Measurements from ENCODE around the gene RDH13.

RDH13 gene

DNA sequence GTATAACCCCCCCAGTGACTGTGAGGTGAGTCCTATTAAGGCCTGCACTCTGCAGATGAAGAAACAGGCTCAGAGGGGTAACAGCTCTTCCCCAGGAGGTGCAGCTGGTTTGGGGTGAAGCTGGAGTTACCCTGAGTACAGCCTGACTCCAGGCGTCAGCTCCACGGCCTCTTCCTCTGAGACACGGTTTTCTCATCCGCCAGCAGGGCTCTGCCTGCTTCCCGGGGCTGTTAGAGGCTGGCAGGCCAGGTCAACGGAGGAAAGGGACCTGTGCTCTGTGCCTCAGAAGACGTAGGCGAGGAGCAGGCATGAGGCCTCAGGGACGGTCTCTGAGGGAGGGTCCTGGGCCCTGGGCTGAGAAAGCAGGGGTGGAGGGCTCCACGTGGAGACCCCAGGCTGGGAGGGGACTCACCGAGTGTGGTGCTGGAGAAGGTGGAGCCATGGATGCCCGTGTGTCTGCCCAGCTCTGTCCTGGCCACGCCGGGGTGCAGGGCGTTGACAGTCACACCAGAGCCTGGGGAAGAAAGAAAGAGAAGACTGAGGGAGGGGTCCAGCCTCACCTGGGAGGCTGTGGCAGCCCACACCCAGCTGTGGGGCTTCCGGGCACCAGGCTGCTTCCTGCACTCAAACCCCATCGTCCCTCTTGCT is 15.8 kb downstream of the RDH13 start (continued):
- TF ChIP-seq ARNTL (CRISPR knock-in tag; IDR thresholded peaks at IDR 0.05; ENCODE audit: borderline replicate concordance, low read depth) (no peak), ZNF565 (CRISPR knock-in tag; conservative IDR thresholded peaks at IDR 0.05; ENCODE audit: low read depth) (no peak), ISL1 (CRISPR knock-in tag; IDR thresholded peaks at IDR 0.05) (no peak), BACH2 (CRISPR knock-in tag; IDR thresholded peaks at IDR 0.05; ENCODE audit: borderline replicate concordance) (no peak), ZFP30 (CRISPR knock-in tag; IDR thresholded peaks at IDR 0.05) (no peak)

DNA sequence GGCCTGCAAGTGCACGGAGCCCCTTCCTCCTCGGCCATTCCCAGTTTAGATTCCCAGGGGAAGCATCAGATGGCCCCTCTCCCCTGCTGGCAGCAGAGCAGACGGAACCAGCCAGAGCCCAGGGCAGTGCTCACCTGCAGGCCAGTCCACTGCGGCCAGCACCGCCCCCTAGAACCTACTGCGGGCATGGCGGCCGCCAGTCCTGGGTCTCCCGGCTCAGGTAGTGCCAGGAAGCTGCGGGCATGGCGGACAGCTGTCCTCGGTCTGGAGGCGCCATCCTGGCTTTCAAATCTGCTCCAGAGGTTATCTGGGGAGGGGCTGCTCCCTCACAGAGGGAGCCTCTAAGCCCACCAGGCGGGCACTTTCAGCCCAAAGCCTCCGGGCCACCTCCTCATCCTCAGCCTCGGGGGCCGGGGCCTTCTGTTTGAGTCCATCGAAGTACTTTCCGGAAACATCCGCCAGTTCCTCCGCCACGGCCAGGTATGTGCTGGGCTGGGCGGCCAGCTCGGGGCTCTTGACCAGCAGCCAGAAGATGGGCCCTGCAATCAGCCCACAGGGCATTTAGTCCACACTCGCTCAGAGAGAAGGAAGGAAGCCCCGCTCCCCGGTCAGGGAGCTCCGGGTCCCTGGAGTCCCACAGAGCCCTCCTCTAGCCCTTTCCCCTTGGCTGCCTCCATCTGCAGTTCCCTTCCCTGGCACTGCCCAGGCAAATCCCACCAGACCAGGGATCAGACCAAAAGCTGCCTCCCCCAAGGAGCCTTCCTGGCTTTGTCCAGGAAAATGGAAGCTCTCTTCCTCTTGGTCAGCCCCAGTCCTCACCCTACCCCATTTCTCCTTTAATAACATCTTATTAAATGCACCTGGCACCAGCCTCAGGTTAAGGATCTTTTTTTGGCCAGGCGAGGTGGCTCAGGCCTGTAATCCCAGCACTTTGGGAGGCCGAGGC is 17.9 kb downstream of the RDH13 start:
- TF ChIP-seq RARB (CRISPR knock-in tag; IDR thresholded peaks at IDR 0.05) (no peak), ZNF565 (CRISPR knock-in tag; conservative IDR thresholded peaks at IDR 0.05; ENCODE audit: low read depth) (no peak), ZFP3 (CRISPR knock-in tag; IDR thresholded peaks at IDR 0.05) (no peak), PPARA (CRISPR knock-in tag; IDR thresholded peaks at IDR 0.05; ENCODE audit: borderline replicate concordance) (no peak), SNAI2 (CRISPR knock-in tag; IDR thresholded peaks at IDR 0.05) (no peak), GLIS3 (CRISPR knock-in tag; IDR thresholded peaks at IDR 0.05) (no peak), TOX (CRISPR knock-in tag; IDR thresholded peaks at IDR 0.05; ENCODE audit: borderline replicate concordance) (no peak), CSDC2 (CRISPR knock-in tag; IDR thresholded peaks at IDR 0.05) (no peak), ARNTL (CRISPR knock-in tag; IDR thresholded peaks at IDR 0.05; ENCODE audit: borderline replicate concordance, low read depth) (no peak), ISL1 (CRISPR knock-in tag; IDR thresholded peaks at IDR 0.05) (no peak), OSR1 (CRISPR knock-in tag; IDR thresholded peaks at IDR 0.05) (no peak), ESRRG (CRISPR knock-in tag; IDR thresholded peaks at IDR 0.05) (no peak), ZNF70 (CRISPR knock-in tag; IDR thresholded peaks at IDR 0.05) (no peak), BACH2 (CRISPR knock-in tag; IDR thresholded peaks at IDR 0.05; ENCODE audit: borderline replicate concordance) (no peak)
- TF ChIP-seq, protein P1, sequence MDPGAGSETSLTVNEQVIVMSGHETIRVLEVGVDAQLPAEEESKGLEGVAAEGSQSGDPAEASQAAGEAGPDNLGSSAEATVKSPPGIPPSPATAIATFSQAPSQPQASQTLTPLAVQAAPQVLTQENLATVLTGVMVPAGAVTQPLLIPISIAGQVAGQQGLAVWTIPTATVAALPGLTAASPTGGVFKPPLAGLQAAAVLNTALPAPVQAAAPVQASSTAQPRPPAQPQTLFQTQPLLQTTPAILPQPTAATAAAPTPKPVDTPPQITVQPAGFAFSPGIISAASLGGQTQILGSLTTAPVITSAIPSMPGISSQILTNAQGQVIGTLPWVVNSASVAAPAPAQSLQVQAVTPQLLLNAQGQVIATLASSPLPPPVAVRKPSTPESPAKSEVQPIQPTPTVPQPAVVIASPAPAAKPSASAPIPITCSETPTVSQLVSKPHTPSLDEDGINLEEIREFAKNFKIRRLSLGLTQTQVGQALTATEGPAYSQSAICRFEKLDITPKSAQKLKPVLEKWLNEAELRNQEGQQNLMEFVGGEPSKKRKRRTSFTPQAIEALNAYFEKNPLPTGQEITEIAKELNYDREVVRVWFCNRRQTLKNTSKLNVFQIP (CRISPR knock-in tag; IDR thresholded peaks at IDR 0.05; ENCODE audit: borderline replicate concordance, low read depth): no peak
- TF ChIP-seq, protein P2, sequence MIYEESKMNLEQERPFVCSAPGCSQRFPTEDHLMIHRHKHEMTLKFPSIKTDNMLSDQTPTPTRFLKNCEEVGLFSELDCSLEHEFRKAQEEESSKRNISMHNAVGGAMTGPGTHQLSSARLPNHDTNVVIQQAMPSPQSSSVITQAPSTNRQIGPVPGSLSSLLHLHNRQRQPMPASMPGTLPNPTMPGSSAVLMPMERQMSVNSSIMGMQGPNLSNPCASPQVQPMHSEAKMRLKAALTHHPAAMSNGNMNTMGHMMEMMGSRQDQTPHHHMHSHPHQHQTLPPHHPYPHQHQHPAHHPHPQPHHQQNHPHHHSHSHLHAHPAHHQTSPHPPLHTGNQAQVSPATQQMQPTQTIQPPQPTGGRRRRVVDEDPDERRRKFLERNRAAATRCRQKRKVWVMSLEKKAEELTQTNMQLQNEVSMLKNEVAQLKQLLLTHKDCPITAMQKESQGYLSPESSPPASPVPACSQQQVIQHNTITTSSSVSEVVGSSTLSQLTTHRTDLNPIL (CRISPR knock-in tag; IDR thresholded peaks at IDR 0.05; ENCODE audit: low read depth): no peak
- no peak for ATAC-seq

DNA sequence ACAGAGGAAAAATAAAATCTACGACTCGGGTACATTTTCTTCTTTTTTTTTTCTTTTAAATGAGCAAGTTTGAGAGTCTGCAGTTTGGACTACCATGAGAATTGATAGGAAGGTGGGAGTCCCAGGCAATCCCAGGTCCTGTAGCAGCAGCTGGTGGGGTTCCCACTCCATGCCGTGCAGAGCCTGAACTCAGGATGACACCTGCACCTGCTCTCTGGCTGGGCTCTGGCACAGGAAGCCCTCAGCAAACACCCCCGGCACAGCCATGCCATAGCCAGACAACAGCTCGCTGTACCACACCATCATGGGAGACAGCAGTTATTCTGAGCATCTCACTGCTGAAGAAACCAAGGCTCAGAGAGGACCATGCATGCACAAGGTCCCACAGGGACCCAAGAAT is 18.7 kb downstream of the RDH13 start:
- no peak for ATAC-seq
- TF ChIP-seq, protein P3, sequence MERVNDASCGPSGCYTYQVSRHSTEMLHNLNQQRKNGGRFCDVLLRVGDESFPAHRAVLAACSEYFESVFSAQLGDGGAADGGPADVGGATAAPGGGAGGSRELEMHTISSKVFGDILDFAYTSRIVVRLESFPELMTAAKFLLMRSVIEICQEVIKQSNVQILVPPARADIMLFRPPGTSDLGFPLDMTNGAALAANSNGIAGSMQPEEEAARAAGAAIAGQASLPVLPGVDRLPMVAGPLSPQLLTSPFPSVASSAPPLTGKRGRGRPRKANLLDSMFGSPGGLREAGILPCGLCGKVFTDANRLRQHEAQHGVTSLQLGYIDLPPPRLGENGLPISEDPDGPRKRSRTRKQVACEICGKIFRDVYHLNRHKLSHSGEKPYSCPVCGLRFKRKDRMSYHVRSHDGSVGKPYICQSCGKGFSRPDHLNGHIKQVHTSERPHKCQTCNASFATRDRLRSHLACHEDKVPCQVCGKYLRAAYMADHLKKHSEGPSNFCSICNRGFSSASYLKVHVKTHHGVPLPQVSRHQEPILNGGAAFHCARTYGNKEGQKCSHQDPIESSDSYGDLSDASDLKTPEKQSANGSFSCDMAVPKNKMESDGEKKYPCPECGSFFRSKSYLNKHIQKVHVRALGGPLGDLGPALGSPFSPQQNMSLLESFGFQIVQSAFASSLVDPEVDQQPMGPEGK (CRISPR knock-in tag; IDR thresholded peaks at IDR 0.05; ENCODE audit: borderline replicate concordance): no peak
- TF ChIP-seq ZFP3 (CRISPR knock-in tag; IDR thresholded peaks at IDR 0.05) (no peak), GLIS3 (CRISPR knock-in tag; IDR thresholded peaks at IDR 0.05) (no peak), ZFP30 (CRISPR knock-in tag; IDR thresholded peaks at IDR 0.05) (no peak), ESRRG (CRISPR knock-in tag; IDR thresholded peaks at IDR 0.05) (no peak), OSR1 (CRISPR knock-in tag; IDR thresholded peaks at IDR 0.05) (no peak), RARB (CRISPR knock-in tag; IDR thresholded peaks at IDR 0.05) (no peak), ZNF565 (CRISPR knock-in tag; conservative IDR thresholded peaks at IDR 0.05; ENCODE audit: low read depth) (no peak), CSDC2 (CRISPR knock-in tag; IDR thresholded peaks at IDR 0.05) (no peak), ZNF8 (CRISPR knock-in tag; IDR thresholded peaks at IDR 0.05) (no peak), ISL1 (CRISPR knock-in tag; IDR thresholded peaks at IDR 0.05) (no peak), ZC3H10 (CRISPR knock-in tag; IDR thresholded peaks at IDR 0.05) (no peak), ARNTL (CRISPR knock-in tag; IDR thresholded peaks at IDR 0.05; ENCODE audit: borderline replicate concordance, low read depth) (no peak)
- TF ChIP-seq, protein P4, sequence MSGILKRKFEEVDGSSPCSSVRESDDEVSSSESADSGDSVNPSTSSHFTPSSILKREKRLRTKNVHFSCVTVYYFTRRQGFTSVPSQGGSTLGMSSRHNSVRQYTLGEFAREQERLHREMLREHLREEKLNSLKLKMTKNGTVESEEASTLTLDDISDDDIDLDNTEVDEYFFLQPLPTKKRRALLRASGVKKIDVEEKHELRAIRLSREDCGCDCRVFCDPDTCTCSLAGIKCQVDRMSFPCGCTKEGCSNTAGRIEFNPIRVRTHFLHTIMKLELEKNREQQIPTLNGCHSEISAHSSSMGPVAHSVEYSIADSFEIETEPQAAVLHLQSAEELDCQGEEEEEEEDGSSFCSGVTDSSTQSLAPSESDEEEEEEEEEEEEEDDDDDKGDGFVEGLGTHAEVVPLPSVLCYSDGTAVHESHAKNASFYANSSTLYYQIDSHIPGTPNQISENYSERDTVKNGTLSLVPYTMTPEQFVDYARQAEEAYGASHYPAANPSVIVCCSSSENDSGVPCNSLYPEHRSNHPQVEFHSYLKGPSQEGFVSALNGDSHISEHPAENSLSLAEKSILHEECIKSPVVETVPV (CRISPR knock-in tag; IDR thresholded peaks at IDR 0.05): no peak
- TF ChIP-seq, protein P5, sequence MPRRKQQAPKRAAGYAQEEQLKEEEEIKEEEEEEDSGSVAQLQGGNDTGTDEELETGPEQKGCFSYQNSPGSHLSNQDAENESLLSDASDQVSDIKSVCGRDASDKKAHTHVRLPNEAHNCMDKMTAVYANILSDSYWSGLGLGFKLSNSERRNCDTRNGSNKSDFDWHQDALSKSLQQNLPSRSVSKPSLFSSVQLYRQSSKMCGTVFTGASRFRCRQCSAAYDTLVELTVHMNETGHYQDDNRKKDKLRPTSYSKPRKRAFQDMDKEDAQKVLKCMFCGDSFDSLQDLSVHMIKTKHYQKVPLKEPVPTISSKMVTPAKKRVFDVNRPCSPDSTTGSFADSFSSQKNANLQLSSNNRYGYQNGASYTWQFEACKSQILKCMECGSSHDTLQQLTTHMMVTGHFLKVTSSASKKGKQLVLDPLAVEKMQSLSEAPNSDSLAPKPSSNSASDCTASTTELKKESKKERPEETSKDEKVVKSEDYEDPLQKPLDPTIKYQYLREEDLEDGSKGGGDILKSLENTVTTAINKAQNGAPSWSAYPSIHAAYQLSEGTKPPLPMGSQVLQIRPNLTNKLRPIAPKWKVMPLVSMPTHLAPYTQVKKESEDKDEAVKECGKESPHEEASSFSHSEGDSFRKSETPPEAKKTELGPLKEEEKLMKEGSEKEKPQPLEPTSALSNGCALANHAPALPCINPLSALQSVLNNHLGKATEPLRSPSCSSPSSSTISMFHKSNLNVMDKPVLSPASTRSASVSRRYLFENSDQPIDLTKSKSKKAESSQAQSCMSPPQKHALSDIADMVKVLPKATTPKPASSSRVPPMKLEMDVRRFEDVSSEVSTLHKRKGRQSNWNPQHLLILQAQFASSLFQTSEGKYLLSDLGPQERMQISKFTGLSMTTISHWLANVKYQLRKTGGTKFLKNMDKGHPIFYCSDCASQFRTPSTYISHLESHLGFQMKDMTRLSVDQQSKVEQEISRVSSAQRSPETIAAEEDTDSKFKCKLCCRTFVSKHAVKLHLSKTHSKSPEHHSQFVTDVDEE (CRISPR knock-in tag; IDR thresholded peaks at IDR 0.05): no peak
- TF ChIP-seq, protein P1 (CRISPR knock-in tag; IDR thresholded peaks at IDR 0.05; ENCODE audit: borderline replicate concordance, low read depth): no peak

Data from SK-N-SH treated with all-trans-retinoic acid at 6 μM for 48 hours (cell line).